Endometrial microvascular endothelial cells (primary cell): ENCODE measurements around the gene ISG20. TPM values are rescaled to one million over a fixed set of nuclear protein-coding genes. Genes with fewer than 3 reads are reported as not detected.

ENCODE experiments used
- in situ Hi-C: cut with HindIII; loops from 2 replicates; pipeline ENCODE4 v1.10.0; 2017; ENCODE audit warnings: low sequenced_read_pairs, low pct_unique_long_range_greater_than_20kb; ENCODE audit errors: inconsistent ontology term
- total RNA-seq: library from RNA; depleted of rRNA; stranded (reverse); fragments of >200 nt; gene quantifications from one replicate; pipeline ENCODE4 v1.2.3, GENCODE V29; 2015; ENCODE audit errors: inconsistent ontology term

The ISG20 gene
- total RNA-seq, 1 donor from 2014 or later, result 5.1 TPM

GRCh38 chr15:88702983-88703382, 64.2 kb downstream of the ISG20 start:
- in situ Hi-C loops, result no loop called here

GRCh38 chr15:88703533-88703932, 64.7 kb downstream of the ISG20 start:
- in situ Hi-C loops, result no loop called here

GRCh38 chr15:88704791-88705768, 66.3 kb downstream of the ISG20 start:
- in situ Hi-C loops, result no loop called here

DNA sequence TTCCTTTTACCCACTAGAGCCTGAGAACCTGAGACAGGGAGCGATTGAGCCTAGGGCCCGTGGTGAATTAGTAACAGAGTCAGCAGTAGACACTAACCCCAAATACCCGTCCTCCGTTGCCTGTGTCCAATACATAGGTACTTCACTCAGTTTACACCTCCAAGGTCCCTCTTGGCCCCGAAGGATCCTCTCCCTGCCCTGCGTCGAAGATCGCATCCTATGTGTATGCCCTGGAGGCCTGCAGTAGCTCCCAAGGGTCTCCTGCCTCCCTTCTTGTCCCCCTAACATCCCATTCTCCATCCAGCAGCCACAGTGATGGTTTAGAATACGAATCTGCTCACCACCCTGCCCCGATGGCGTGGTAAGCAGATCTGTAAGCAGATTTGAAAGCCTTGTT, 67.0 kb downstream of the ISG20 start:
- in situ Hi-C loops, result no loop called here

Other genes with a start within 250 kb of the ISG20 start
- gene MRPL46, start 171.6 kb upstream of the ISG20 start, total RNA-seq, result 18.5 TPM
- 47.9 TPM for gene MRPS11, start 171.3 kb upstream of the ISG20 start, total RNA-seq
- 5.7 TPM for gene DET1, start 92.3 kb upstream of the ISG20 start, total RNA-seq
- gene AEN, start 17.7 kb upstream of the ISG20 start, total RNA-seq, result 53.3 TPM
- gene ACAN, start 164.4 kb downstream of the ISG20 start, total RNA-seq, result 0.37 TPM